Measurements from ENCODE around the gene MCF2L. TPM values are rescaled to one million over a fixed set of nuclear protein-coding genes. Genes with fewer than 3 reads are reported as not detected.

MCF2L gene
- total RNA-seq, 1 donor = 8.0 TPM

GRCh38 chr13:113090415-113090770, 121.4 kb downstream of the MCF2L start:
- TF ChIP-seq, protein P1, sequence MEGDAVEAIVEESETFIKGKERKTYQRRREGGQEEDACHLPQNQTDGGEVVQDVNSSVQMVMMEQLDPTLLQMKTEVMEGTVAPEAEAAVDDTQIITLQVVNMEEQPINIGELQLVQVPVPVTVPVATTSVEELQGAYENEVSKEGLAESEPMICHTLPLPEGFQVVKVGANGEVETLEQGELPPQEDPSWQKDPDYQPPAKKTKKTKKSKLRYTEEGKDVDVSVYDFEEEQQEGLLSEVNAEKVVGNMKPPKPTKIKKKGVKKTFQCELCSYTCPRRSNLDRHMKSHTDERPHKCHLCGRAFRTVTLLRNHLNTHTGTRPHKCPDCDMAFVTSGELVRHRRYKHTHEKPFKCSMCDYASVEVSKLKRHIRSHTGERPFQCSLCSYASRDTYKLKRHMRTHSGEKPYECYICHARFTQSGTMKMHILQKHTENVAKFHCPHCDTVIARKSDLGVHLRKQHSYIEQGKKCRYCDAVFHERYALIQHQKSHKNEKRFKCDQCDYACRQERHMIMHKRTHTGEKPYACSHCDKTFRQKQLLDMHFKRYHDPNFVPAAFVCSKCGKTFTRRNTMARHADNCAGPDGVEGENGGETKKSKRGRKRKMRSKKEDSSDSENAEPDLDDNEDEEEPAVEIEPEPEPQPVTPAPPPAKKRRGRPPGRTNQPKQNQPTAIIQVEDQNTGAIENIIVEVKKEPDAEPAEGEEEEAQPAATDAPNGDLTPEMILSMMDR (IDR thresholded peaks at IDR 0.05; ENCODE audit: insufficient read depth, low read length) = no peak
- H3K4me3 ChIP-seq (ENCODE audit: low read depth, low read length) = no peak overlapping the region
- no peak for DNase-seq (ENCODE audit: low read depth)

- H3K4me3 ChIP-seq (ENCODE audit: low read depth, low read length) = no peak overlapping the region
- DNase-seq (ENCODE audit: low read depth) = no peak
- TF ChIP-seq, protein P1 (IDR thresholded peaks at IDR 0.05; ENCODE audit: insufficient read depth, low read length) = no peak
Measured at GRCh38 chr13:113090806-113091205, 121.8 kb downstream of the MCF2L start.

- no peak for DNase-seq (ENCODE audit: low read depth)
- H3K4me3 ChIP-seq (ENCODE audit: low read depth, low read length) = no peak overlapping the region
- TF ChIP-seq, protein P1 (IDR thresholded peaks at IDR 0.05; ENCODE audit: insufficient read depth, low read length) = no peak
Measured at GRCh38 chr13:113091211-113091771, 122.3 kb downstream of the MCF2L start.

DNA sequence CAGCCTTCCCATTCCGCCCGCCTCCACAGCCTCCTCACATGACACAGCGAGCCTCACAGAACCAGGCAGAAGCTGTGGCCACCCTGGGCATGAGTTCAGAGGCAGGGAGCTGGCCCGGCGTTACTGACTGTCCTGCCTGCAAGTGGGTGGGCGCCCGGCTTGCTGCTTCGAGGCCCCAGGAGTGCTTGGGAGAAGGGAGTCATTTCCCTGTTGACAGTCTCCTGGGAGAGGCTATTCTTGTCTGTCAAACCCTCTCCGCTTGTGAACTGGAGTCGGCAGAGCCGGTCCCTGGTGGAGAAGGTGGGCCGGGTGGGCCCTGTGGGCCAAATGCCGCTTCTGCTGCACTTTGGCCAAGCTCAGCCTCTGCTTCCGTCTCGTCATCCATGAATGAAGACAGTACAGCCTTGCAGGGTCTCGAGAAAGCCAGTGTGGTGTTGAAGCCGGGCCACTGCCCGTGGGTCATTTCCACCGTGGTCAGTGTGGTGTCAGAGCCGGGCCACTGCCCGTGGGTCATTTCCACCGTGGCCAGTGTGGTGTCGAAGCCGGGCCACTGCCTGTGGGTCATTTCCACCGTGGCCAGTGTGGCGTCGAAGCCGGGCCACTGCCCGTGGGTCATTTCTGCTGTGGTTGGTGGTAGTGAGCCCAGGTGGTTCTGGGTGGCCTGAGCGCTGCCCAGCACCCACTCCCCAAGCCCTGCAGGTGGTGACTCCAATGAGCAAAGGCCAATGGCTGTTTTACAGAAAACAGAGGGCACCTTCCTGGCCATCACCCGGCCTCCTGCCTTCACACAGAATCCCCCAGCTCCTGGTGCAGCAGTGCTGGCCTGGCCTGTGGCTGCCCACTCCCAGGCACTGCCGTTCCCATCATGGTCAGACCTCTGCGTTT, 123.1 kb downstream of the MCF2L start:
- no peak overlapping the region for H3K4me3 ChIP-seq (ENCODE audit: low read depth, low read length)
- TF ChIP-seq, protein P1 (IDR thresholded peaks at IDR 0.05; ENCODE audit: insufficient read depth, low read length) = no peak
- DNase-seq (ENCODE audit: low read depth) = no peak

GRCh38 chr13:113092776-113093579, 124.0 kb downstream of the MCF2L start:
- TF ChIP-seq, protein P1 (IDR thresholded peaks at IDR 0.05; ENCODE audit: insufficient read depth, low read length) = no peak
- no peak for DNase-seq (ENCODE audit: low read depth)

DNA sequence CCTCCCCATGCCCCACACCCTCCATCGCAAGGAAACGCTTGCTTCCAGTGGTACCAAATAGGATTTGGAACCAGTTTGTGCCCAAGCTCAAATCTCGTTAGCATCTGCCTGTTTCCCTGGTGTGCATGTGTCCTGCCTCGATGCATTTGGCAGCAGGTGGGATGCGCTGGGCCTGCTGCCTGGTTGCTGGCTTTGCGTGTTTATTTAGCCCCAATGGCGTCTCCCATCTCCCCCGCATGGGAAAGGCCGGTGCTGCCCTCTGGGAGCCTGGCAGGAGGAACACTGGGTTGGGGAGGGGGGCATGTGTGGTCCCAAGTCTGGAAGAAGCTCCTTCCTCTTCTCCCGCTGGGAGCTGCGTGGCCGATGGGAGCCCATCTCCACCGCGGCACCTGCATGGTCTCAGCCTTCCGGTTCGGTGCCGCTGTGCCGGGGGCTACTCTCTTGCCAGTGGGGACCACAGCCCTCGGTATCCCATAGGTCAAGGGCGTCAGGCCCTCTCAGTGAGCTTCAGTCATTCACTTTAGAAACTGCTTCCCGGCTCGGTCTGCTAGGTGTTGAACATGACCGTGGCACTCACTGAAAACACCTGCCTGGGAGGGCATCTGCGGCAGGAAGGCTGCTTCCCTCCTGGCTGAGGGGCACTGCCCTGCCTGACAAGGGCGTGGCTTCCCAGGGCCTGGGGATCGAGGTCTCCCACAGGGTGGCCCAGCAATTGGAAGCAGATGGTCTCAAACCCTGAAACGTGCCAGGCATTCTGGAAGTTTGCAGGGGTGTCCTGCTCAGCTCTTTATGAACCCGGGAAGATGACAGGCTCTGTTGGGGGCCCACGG, 124.8 kb downstream of the MCF2L start:
- TF ChIP-seq, protein P1 (IDR thresholded peaks at IDR 0.05; ENCODE audit: insufficient read depth, low read length) = no peak
- DNase-seq (ENCODE audit: low read depth) = no peak
- H3K4me3 ChIP-seq (ENCODE audit: low read depth, low read length) = no peak overlapping the region

More at GRCh38 chr13:113092776-113093579, 124.0 kb downstream of the MCF2L start:
- H3K4me3 ChIP-seq (ENCODE audit: low read depth, low read length) = no peak overlapping the region
